Prostate gland (tissue), 2 donors: Measurements from ENCODE around the gene ATXN1. TPM values are rescaled to one million over a fixed set of nuclear protein-coding genes. Genes with fewer than 3 reads are reported as not detected.

Experiments used
- DNase-seq: peaks from one replicate; pipeline ENCODE4 v3.0.0-alpha.2; 2019; ENCODE audit warnings: low spot score
- H3K27ac ChIP-seq, 2 donors: fragments of 200-600 bp; sonication (generic); 2 replicates each; pipeline ENCODE4 v1.5.1; 2017 to 2019
- H3K27me3 ChIP-seq: fragments of 200-600 bp; sonication (generic); replicated peaks from 2 replicates; pipeline ENCODE4 v1.5.1; 2019; ENCODE audit not compliant: insufficient read depth
- H3K36me3 ChIP-seq, 2 donors: fragments of 200-600 bp; sonication (generic); 1 replicate in 1 of 2; 2 replicates in 1 of 2; pipeline versions ENCODE4 v1.5.1 to v1.8.1; 2017 to 2019
- H3K4me1 ChIP-seq: fragments of 200-600 bp; sonication (generic); replicated peaks from 2 replicates; pipeline ENCODE4 v1.5.1; 2019
- H3K4me3 ChIP-seq, 2 donors: fragments of 200-600 bp; sonication (generic); 2 replicates each; pipeline ENCODE4 v1.5.1; 2017 to 2019
- H3K9me3 ChIP-seq: fragments of 200-600 bp; sonication (generic); 2 replicates; pipeline ENCODE4 v1.5.1; 2017
- CTCF ChIP-seq, 4 experiments: fragments of 200-600 bp in 2 of 4; fragments of 450-650 bp in 2 of 4; sonication (generic) in 2 of 4; IDR thresholded peaks; 1 replicate in 3 of 4; 2 replicates in 1 of 4; pipeline ENCODE4 v1.5.1; 2016 to 2019; ENCODE audit warnings: antibody characterized with exemption in 4 of 4, mild to moderate bottlenecking in 2 of 4, moderate library complexity in 2 of 4
- POLR2A ChIP-seq: fragments of 450-650 bp; IDR thresholded peaks from one replicate; pipeline ENCODE4 v1.6.1; 2016; ENCODE audit warnings: antibody characterized with exemption, mild to moderate bottlenecking
- POLR2AphosphoS5 ChIP-seq: sonication (generic); formaldehyde crosslinking; IDR thresholded peaks from one replicate; pipeline ENCODE4 v1.6.1; 2017; ENCODE audit warnings: antibody characterized with exemption
- WGBS: methylation state at CpG from one replicate; pipeline ENCODE4 v1.1.5; 2018; 5-methylcytosine and 5-hydroxymethylcytosine counted together
- intact Hi-C: fragments of 100-400 bp; cut with DNase I; formaldehyde crosslinking; loops from one replicate; pipeline ENCODE4 v1.14.2; 2022
- total RNA-seq, 2 donors: library from RNA; depleted of rRNA; stranded (reverse); fragments of >200 nt; gene quantifications; one replicate each; pipeline ENCODE4 v1.1.0, GENCODE V29; 2016

Gene ATXN1
- total RNA-seq, 2 donors from 2014 or later = 28.5 to 89.0 TPM

DNA sequence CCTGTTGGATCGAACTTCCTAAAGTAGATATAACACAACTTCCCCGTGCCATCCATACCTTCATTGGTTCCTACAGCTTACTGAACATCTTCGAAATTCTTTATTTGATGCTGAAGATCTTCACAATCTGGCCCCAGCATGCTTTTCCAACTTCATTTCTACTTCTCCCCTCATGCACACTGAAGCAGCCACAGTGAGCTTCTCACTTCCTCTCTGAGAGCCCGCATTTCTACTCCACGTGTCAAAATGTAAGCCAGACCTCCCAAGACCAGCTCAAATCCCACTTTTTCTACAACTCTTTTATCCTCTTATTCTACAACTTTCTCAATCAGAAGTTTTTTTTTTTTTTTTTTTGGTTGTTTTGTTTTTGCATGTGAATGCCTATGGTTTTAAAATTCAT, 268.1 kb downstream of the ATXN1 start:
- WGBS = 86% methylated on average over 5 of the region's 5 CpGs
- TF ChIP-seq POLR2AphosphoS5 = no peak
- TF ChIP-seq POLR2A = no peak
- TF ChIP-seq CTCF (IDR thresholded peaks at IDR 0.05) = no peak
- no peak for DNase-seq
- intact Hi-C loops = no loop called here
- no peaks in the 10 kb centered on the region for H3K4me1 ChIP-seq
- H3K4me3 ChIP-seq = no peak overlapping the region
- no peaks in the 10 kb centered on the region for H3K9me3 ChIP-seq
- H3K27ac ChIP-seq = no peak overlapping the region
- H3K36me3 ChIP-seq = no peaks in the 10 kb centered on the region
- no peaks in the 10 kb centered on the region for H3K27me3 ChIP-seq

DNA sequence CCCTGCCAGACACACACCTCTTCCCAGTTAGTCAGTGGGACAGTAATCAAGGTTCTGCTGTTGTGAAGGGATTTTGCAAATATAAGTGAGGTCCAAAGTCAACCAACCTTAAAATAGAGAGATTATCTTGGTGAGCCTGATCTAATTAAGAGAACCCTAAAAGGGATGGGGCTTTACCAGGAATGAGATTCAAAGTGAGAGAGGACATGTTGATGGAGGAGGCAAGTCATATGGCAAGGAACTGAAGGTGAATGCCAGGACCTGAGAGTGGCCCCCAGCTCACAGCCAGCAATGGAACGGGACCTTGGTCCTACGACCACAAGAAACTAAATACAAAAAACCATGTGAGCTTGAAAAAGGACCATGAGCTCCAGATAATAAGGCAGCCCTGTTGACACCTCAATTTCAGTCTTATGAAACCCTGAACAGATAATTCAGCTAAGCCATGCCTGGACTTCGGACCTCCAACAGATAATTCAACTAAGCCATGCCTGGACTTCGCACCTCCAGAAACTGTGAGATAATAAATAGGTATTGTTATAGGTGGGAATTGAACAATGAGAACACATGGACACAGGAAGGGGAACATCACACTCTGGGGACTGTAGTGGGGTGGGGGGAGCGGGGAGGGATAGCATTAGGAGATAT, 269.5 kb downstream of the ATXN1 start:
- intact Hi-C loops = no loop called here
- no peak for DNase-seq
- Histone ChIP-seq H3K36me3 (no peaks in the 10 kb centered on the region), H3K4me1 (no peaks in the 10 kb centered on the region), H3K9me3 (no peaks in the 10 kb centered on the region), H3K4me3 (no peak overlapping the region), H3K27me3 (no peaks in the 10 kb centered on the region), H3K27ac (no peak overlapping the region)
- WGBS = 96% methylated on average over 5 of the region's 5 CpGs
- TF ChIP-seq POLR2A = no peak
- no peak for TF ChIP-seq CTCF (IDR thresholded peaks at IDR 0.05)
- TF ChIP-seq POLR2AphosphoS5 = no peak

GRCh38 chr6:16490616-16491015, 270.6 kb downstream of the ATXN1 start:
- Histone ChIP-seq H3K36me3 (no peaks in the 10 kb centered on the region), H3K4me3 (no peak overlapping the region), H3K4me1 (no peaks in the 10 kb centered on the region), H3K27me3 (no peaks in the 10 kb centered on the region), H3K27ac (no peak overlapping the region), H3K9me3 (no peaks in the 10 kb centered on the region)
- intact Hi-C loops = no loop called here
- no peak for DNase-seq
- 95% methylated on average over 2 of the region's 2 CpGs for WGBS
- TF ChIP-seq POLR2AphosphoS5 (no peak), CTCF (IDR thresholded peaks at IDR 0.05) (no peak), POLR2A (no peak)

DNA sequence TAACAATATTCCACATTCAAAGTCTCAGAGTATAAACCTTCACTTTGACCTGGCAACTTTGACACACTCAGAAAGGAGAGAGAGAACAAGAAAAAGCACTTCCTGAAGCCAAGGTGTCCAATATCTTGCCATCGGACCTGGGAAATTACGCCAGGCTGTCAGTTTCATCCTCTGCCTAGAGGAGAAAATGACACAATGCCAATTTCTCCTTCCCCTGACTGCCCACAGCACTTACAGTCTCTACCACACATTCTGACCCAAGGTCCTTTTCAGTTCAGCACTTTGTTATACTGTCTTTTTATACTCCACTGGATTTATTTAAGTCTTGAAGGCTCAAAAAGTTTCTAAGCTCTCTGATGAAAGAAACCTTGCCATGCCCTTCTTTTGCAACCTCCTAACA, 272.4 kb downstream of the ATXN1 start:
- TF ChIP-seq POLR2A = no peak
- TF ChIP-seq CTCF (IDR thresholded peaks at IDR 0.05) = no peak
- no peak for TF ChIP-seq POLR2AphosphoS5
- H3K36me3 ChIP-seq = no peaks in the 10 kb centered on the region
- H3K27ac ChIP-seq = no peak overlapping the region
- no peaks in the 10 kb centered on the region for H3K9me3 ChIP-seq
- no peak overlapping the region for H3K4me3 ChIP-seq
- 47% methylated on average over 2 of the region's 2 CpGs for WGBS
- H3K27me3 ChIP-seq = no peaks in the 10 kb centered on the region
- DNase-seq = no peak
- intact Hi-C loops = no loop called here
- H3K4me1 ChIP-seq = no peaks in the 10 kb centered on the region

DNA sequence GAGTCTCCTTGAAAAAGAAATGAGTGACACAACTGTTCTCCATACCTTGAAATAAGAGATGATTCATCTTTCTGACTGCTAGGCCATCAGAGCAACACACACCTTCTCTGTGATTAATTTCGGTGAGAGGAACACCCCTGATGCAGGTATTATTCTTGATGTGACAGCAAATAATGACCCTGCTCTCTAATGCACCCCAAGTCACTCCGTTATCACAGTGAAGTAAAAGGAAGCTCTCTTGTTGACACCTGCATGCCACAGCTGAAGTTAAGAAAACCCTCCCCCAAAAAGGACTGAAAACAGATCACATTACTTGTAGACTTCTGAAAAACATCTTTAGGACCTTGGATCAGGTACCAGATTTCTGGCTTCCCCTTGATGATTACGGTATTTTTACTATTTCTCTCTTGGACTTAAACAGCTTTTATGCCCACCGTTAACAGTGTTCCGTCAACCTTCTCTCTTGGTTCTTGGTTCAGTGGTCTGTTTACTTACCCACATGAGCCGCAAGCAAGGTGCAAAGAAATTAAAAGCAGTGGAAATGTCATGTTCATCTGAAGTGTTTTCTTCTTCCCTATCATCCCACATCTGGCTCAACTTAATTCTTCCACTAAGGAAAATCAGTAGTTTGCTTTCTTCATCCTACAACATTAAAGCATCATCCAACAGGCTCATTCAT, 273.1 kb downstream of the ATXN1 start:
- Histone ChIP-seq H3K4me3 (no peak overlapping the region), H3K27me3 (no peaks in the 10 kb centered on the region), H3K9me3 (no peaks in the 10 kb centered on the region), H3K36me3 (no peaks in the 10 kb centered on the region), H3K27ac (no peak overlapping the region), H3K4me1 (no peaks in the 10 kb centered on the region)
- TF ChIP-seq POLR2A (no peak), POLR2AphosphoS5 (no peak), CTCF (IDR thresholded peaks at IDR 0.05) (no peak)
- 66% methylated on average over 6 of the region's 6 CpGs for WGBS
- no peak for DNase-seq
- intact Hi-C loops = no loop called here
